CD4-positive, alpha-beta T cell treated with Interleukin-12 subunit alpha and Interleukin-12 subunit beta, for 1 hour (primary cell): ENCODE measurements around the gene NEO1.
"Not testable (repeated sequence)": the region's sequence is repeated elsewhere in the genome, so short reads cannot be mapped to it uniquely, and the experiment has no call there.

Source experiments
- DNase-seq: peaks from one replicate; pipeline ENCODE4 v3.0.0-alpha.2; 2020

Gene NEO1

DNA sequence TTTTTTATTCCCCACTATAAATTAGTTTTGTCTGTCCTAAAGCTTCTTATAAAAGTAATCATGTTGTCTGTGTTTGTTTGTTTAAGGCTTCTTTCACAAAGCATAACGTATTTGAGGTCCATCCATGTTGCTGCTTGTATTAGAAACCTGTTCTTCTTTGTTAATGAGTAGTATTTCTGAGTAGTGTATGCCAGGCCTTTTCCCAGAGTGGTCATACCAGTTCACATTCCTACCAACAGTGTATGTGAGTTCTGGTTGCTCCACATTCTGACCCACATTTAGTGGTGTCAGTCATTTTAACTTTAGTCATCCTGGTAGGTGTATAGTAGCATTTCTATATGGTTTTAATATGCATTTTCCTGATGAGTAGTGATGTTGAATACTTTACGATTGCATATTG lies 98.6 kb downstream of the NEO1 start:
- no peak for DNase-seq

DNA sequence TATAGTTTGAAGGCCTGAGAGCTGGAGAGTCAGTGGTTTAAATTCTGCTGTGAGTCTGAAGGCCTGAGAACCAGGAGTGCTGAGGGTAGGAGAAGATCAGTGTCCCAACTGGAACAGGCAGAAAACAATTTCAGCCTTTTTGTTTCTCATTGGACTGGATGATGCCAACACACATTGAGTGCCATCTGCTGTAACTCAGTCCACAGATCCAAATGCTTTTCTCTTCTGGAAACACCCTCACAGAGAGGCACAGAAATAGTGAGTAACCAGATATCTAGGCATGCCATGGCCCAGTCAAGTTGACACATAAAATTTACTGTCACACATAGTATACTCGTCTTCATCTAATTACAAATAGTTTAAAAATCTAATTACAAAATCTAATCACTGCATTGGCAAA lies 100.8 kb downstream of the NEO1 start:
- DNase-seq: no peak

DNA sequence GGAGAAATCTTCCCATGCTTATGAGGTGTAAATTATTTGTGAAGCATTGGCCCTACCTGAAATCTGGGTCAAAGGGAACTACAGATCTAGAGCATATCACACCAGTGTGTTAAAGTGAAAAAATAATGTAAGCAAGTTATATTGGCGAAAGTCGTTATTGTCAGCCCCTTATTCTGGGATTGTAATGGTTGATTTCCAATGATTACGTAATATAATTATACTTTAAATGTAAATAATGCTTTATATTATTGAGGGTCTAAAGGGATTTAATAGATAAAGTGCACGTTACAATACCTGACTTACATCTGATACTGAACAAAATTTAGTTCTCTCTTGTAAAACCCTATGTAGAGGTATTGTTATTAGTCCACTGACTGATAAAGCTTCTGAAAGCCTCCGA lies 101.2 kb downstream of the NEO1 start:
- DNase-seq: no peak

GRCh38 chr15:73156431-73157191 lies 104.3 kb downstream of the NEO1 start:
- no peak for DNase-seq

DNA sequence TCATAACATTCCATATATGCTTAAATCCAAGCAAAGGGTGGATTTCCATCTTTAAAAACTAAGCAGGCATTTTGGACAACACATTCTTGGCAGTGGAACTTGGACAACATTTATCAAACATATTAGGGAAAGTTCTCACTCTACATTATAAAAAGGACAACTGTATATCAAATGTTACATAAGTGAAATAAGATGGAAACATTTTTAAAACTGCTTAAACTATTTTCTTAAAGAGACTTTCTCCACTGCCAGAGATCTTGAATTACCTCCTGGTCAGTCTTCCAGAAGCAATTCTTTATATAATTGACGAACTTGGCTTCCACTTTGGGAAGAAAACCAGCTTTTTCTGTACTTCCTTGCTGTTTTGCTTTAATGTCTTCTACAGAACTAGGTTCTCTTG lies 109.3 kb downstream of the NEO1 start:
- DNase-seq: no peak

GRCh38 chr15:73165435-73165834 lies 113.2 kb downstream of the NEO1 start:
- DNase-seq: no peak

DNA sequence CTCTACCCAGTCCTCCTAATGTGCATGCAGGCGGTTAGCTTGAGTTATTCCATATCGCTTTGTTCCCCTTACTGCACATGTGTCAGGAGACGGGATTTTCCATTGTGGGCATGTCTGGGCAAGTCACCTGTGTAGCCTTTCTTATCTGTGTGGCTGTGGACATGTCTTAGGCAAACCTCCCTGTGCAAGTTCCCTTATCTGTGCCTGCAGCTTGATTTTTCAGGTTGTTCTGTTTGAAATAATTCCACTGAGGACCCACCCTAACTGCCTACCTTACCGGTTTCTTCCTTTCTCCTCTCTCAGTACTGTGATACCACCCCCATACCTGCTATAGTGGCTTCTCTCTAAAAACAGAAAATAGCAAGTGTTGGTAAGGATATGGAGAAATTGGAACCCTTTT lies 113.6 kb downstream of the NEO1 start:
- no peak for DNase-seq

DNA sequence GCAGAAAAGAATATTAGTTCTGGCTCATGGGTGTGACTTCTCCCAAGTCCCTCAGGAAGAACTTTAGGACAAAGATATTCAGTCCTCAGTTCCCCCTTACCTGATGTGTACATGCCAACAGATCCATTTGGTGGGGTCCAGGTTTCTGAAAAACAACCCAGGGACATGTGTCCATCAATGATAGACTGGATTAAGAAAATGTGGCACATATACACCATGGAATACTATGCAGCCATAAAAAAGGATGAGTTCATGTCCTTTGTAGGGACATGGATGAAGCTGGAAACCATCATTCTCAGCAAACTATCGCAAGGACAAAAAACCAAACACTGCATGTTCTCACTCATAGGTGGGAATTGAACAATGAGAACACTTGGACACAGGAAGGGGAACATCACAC lies 114.4 kb downstream of the NEO1 start:
- DNase-seq: not testable (repeated sequence)

DNA sequence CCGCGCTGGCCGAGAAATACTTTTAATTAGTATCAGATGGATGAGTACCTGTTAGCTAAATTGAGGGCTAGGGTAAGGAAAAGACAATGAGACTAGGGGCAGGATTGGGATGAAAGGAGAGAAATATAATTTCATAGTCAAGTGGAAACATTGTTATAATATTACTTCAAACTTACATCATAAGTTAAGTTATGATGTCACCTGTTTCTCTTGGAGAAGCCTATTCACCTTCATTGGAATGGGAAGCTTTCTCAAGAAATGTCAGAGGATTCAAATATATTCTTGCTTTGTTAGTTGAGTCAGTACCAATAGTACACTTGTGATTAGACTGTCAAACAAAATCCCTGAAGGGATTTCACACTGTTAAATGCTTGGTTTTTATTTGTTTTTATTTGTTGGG lies 116.2 kb downstream of the NEO1 start:
- DNase-seq: no peak

GRCh38 chr15:73171711-73172110 lies 119.4 kb downstream of the NEO1 start:
- DNase-seq: no peak

DNA sequence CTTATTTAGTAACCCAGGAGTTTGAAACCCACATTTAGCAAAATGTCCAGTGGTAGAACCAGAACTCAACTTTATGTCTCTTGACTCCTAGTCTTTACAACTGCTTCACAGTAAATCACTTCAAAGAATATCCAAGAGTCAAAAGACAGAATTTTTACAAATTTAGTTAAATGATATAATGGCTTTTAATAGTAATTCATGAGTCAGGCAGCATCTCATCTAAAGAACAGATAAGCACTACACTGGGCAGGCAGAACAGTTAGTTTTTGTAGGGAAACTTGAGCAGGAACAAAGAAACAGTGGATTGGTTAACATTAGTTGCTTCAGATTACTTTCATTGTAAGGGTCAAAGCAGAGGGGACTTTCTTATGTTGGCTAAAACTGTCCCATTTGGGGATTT lies 120.2 kb downstream of the NEO1 start:
- no peak for DNase-seq

- DNase-seq: no peak
Measured at GRCh38 chr15:73174171-73174570, 121.9 kb downstream of the NEO1 start.

DNA sequence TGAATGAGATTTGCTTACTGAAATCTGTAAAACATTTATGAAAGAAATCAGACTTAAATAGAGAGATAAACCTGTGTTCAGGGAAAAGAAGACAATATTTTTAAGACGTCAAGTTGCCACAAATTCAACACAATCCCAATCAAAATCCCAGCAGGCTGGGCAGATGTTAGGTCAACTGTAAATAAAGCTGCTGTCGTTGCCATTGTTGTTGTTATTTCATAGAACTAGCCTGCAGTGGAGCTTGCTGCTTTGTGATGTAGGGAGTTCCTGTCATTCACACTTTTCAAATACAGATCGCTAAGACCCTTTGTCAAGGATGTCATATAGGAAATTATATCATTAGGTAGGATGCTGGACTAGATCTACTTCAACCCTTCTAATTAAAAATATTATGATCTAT lies 123.1 kb downstream of the NEO1 start:
- DNase-seq: no peak

GRCh38 chr15:73176598-73176997 lies 124.3 kb downstream of the NEO1 start:
- no peak for DNase-seq

DNA sequence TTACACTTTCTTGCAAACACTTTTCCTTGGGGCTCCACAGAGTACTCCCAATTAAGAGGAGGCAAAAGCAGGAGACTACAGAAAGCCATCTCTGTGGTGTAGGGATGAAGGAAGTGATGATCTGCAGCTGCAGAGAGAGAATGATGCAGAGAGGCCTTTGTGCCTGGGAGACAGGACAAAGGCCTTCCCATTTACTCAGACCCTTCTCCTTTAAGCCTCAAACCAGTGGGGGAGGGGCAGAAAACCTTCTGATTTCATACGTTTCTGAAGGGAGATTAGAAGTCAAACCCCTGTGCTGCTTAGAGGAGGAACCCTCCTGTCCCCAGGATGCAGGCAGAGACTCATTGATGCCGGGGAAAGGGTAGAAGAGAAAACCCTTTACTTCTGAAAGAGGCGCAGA lies 130.8 kb downstream of the NEO1 start:
- DNase-seq: no peak

DNA sequence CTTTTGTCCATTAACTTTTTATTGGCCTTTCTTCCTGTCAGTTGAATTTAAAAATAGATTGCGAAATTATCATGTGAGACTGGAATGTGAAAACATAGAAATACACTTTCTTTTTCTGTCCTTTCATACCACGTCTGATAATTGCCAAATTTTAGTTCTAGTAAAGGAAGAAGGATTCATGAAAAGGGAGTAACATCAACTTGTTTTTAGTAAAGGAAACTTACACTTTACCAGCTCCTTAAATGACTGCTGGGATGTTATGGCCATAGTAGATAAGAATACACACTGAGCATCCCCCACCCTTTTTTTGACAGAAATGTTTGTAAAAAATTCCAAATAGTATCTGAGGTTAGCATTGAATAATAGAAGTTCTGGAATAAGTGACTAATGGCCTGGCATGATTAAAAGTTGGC lies 137.9 kb downstream of the NEO1 start:
- DNase-seq: no peak

DNA sequence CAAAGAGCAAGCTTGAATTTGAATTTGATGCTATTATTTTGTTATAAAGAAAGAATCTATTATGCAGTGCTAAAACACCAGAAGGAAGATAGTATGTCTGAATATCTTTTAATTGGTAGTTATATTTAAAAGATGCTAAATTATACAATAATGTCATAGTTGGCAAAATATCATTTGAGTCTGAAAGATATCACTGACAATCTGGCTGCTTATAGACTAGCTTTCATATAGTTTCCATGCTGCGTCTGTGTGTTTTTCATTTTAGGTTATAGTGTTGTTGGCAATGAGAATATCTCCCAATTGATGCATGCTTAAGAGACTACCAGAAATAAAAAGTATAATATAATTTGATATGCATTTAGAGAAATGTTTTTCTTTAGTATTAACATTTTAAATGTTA lies 142.9 kb downstream of the NEO1 start:
- no peak for DNase-seq

DNA sequence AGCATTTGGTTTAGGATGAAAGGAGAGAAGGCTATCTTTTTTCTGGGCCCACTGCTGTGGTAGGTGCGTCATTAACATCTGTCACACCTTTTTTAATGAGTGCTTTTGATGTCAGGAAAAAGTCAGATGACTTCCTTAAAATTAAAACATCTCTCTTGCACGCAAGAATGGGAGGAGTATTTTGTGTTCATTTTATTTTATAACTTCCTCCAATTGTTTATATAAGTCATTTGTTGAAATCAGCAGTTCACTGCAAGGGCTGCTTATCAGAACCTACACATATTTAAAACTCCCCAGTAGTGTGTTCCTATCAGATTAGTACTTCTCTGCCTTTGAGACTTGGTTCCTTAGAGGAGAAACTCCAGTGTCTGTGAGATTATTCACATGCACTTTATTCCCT lies 143.8 kb downstream of the NEO1 start:
- no peak for DNase-seq

- DNase-seq: no peak
Measured at GRCh38 chr15:73200339-73200738, 148.1 kb downstream of the NEO1 start.

DNA sequence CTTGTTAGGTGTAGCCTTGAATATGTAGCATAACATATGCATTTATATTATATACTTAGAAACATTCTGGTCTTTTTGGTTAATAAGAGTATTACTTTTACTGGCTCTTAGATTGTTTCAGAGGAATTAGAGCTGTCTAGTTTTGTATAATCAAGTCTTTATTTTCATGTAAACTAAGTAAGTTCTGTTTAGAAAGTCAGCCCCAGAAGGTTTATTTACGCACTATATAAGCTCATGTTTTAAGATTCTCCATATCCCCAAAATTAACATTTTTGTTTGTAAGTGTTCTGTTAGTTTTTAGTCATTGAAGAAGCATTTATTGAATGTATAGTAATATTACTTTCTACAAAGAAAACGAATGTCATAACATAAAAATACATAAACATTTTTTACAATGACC lies 158.4 kb downstream of the NEO1 start:
- no peak for DNase-seq

GRCh38 chr15:73212424-73212823 lies 160.2 kb downstream of the NEO1 start:
- DNase-seq: no peak

- not testable (repeated sequence) for DNase-seq
Measured at GRCh38 chr15:73221450-73221849, 169.2 kb downstream of the NEO1 start.

DNA sequence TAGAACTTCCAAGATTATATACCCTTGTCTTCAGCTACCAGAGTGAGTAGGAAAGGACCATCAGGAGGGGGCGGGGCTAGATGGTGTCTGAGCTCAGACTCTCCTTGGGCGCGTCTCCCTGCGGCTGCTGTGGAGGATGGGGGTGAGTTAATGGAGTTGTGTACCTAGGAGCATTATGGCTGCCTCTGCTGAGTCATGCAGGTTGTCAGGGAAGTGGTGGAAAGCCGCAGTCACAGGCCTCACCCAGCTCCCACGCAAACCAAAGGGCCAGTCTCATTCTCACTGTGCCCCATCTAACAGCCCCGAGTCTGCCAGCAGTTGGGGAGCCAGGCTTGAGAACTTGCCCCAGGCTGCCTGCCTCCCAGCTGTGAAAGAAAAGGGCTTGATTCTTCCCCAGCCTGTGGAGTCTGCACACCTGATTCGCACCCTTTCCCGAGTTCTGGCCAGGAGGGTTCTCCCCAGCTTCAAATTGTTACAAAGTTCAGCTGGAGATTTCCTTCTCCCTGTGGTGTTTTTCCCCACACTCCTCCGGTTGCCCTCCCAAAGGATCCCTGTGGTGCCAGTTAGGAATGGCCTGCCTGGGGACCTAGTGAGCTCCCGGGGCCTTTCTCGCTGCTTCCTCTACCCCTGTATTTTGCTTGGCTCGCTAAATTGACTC lies 173.2 kb downstream of the NEO1 start:
- DNase-seq: peak; percentile 20

GRCh38 chr15:73226093-73226814 lies 174.0 kb downstream of the NEO1 start:
- no peak for DNase-seq
